NCI-H187 treated with DMSO at 0.1 percent for 48 hours (cell line): ENCODE data around the gene KLHDC9.
A peak's percentile ranks its signal among the peaks of the same experiment; 100 is the strongest.

Experiments
- DNase-seq: peaks from one replicate; lab custom pipeline; 2025; lab: John Stamatoyannopoulos, UW

The KLHDC9 gene

GRCh38 chr1:161132410-161133219 is 34.5 kb downstream of the KLHDC9 start, which contains the start of gene DEDD:
Gene DEDD (minus strand): TSS chr1:161132667. CDS start chr1:161124462, 8,205 bp downstream.
- DNase-seq: peak; percentile 100

- DNase-seq: no peak
These were observed 35.1 kb downstream of the KLHDC9 start for GRCh38 chr1:161133220-161133740.

- no peak for DNase-seq
These were observed 39.7 kb downstream of the KLHDC9 start for GRCh38 chr1:161137881-161138280.

GRCh38 chr1:161138431-161138830 is 40.3 kb downstream of the KLHDC9 start:
- DNase-seq: no peak

- no peak for DNase-seq
These were observed 41.6 kb downstream of the KLHDC9 start for GRCh38 chr1:161139766-161140165.

- DNase-seq: no peak
These were observed 42.7 kb downstream of the KLHDC9 start for GRCh38 chr1:161140755-161141400.

- DNase-seq: no peak
These were observed 47.7 kb downstream of the KLHDC9 start for GRCh38 chr1:161145832-161146231.
